AG08395 (cell line): ENCODE data around the gene NEIL3.

Experiments
- DNase-seq: peaks from one replicate; pipeline ENCODE4 v3.0.0; 2012; ENCODE audit warnings: mixed read lengths, low spot score

The NEIL3 gene

DNA sequence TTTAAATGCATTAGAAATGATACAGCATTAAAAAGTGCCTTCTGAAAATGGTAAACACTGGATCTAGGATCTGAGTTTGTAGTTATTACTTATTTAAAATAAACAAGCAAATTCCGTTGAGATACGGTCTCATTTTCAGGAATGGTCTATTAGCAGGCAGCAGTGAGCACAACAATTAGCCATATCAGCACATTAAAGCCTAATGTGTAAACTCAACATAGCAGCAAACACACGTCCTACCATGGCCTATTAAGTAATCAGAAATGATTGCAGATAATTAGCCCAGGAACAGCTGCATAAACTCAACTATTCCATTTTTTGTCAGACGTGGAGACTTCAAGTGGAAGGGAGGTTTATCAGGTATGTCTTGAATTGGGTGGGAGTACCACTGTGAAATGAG, 61.8 kb downstream of the NEIL3 start:
- DNase-seq: no peak

- DNase-seq: no peak
Measured at GRCh38 chr4:177374966-177375365, 65.3 kb downstream of the NEIL3 start.

- DNase-seq: no peak
Measured at GRCh38 chr4:177375372-177375771, 65.7 kb downstream of the NEIL3 start.

- DNase-seq: no peak
Measured at GRCh38 chr4:177376024-177376423, 66.3 kb downstream of the NEIL3 start.

GRCh38 chr4:177380730-177381287, 71.1 kb downstream of the NEIL3 start:
- DNase-seq: no peak

DNA sequence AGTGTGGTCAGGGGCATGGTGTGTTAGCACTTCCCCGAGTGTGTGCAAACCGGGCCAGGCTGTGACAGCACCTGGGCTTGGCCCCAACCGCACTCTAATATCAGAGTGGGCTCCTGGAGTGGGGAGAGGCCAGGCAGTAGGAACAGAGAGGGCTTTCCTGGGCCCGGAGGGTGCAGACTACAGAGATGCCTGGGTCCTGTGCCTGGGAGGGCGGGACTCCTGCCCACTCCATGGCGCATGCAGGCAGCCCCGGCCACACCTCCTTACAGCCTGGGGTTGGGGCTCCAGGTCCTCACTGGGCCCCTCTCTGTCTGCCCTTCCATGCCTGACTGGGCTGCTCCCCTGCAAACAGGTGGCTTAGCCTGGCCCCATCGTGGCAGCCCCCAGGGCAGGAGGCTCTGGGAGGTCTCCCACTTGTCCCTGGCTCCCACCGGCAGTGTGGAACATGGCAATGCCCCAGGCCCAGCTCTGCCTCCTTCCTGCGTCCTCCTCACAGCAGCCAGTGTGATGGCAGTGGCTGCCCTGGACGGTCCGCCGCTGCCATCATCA, 72.2 kb downstream of the NEIL3 start:
- DNase-seq: no peak

DNA sequence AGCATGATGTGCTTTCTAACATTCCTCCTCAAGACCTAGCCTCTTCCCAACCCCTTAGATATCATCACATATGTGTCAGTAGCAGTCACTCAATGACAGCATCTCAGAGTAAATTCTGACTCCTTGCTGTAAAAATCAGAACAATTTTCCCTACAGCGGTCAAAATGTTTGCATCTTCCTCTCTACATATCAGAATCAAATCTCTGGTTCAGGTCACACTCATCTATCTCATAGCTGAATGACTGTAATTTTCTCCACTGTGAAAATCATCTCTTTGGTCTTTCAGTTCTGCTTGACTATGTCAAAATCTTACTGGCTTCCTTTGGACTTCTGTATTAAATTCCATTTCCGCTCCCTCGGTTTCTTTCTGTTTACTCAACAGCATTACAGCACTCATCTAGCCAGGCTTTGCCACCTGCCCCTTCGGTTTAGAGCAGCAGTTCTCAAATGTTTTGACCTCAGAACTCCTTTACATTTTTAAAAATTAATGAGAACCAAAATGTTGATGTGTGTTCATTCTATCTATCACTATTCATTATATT, 75.3 kb downstream of the NEIL3 start:
- DNase-seq: no peak

DNA sequence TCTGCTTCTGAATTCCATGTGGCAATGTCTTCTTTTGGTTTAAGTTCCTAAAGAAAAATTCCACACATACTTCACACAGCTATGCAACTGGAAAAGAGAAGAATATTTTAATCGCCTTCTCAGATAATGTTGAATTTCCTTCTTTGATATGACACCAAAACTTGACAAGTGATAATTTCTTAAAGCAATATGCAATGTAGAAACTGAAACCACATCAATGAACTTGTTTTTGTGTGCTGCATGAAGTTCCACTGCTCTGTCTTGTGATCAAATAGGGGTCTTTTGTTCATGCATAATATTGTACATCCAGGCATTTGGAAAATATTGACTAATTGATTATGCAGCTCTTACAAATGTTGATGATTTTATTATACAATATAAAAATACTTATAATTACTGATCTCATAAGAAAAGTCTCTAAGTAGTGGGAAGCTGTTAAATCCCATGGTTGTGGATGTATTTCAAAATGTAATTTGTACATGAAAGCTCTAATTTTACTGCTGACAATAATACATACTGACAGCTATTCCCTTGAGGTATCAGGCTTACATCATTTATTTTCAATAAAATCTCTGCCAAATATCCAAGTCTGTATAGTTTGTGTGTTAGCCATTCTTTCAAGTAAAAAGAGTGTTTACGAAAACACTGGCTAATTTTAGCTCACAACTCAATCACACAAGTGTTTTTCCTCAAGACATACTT, 76.1 kb downstream of the NEIL3 start:
- DNase-seq: no peak

GRCh38 chr4:177386278-177386815, 76.7 kb downstream of the NEIL3 start:
- DNase-seq: no peak

GRCh38 chr4:177391287-177391686, 81.6 kb downstream of the NEIL3 start:
- no peak for DNase-seq

DNA sequence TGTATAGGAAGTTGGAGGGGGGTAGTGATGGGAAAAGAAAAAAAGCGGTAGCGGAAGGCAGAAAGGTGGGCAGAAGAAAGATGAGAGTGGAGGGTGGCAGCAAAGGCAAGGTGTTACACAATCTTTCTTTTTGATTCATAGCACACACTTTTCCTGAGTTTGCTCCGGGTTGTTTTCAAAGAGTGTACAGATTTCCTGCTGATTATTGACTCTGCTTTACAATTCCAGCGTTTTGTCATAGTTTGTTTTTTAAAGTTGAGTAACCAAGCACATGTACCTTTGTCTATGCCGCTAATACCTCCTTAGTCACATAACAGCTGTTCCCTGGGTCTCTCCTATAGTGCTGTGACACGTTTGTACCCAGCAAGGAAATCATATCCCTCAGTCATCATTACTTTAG, 82.3 kb downstream of the NEIL3 start:
- DNase-seq: no peak

GRCh38 chr4:177393236-177393635, 83.6 kb downstream of the NEIL3 start:
- DNase-seq: no peak

DNA sequence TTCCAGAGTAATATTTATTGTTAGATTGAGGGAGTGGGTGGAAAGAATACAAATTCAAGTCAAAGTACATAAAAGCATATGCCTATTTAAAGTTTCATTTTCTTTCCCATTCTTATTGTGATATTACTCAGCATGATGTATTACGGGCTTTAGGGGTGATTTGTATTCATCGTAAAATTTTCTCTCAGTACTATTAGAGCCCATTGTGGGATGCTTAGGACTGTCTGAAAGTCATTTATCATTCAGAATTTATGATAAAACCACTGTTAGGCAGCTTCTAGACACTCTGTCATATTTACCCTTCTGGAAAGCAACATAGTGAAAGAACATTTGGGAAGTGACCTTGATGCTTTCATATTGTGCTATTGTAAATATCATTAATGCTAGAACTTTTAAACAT, 86.7 kb downstream of the NEIL3 start:
- DNase-seq: no peak

GRCh38 chr4:177400030-177400429, 90.4 kb downstream of the NEIL3 start:
- no peak for DNase-seq

GRCh38 chr4:177401658-177402273, 92.1 kb downstream of the NEIL3 start:
- DNase-seq: no peak

DNA sequence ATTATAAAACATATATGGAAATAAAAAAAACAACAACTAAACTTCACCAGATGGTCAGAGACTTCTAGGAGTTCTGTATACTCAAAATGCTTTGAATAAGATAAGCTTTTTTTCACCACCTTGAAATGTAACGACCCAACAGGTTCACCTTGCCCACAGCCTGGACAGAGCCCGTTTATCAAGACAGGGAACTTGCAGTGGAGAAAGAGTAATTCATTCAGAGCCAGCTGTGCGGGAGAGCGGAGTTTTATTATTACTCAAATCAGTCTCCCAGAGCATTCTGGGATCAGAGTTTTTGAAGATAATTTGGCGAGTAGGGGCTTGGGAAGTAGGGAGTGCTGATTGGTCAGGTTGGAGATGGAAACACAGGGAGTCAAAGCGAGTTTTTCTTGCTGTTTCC, 94.1 kb downstream of the NEIL3 start:
- no peak for DNase-seq

DNA sequence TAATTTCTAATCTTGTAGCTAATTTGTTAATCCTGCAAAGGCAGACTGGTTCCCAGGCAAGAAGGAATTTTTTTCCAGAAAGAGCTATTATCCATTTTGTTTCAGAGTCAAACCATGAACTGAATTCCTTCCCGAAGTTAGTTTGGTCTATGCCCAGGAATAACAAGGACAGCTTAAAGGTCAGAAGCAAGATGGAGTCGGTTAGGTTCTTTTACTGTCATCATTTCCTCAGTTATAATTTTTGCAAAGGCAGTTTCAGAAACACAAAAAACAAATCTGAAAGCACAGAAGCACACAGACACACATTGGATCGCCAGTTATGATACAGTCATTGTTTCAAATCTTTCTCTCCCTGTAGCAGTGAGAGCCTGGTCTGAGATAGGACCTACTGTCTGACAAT, 94.7 kb downstream of the NEIL3 start:
- no peak for DNase-seq

- DNase-seq: no peak
Measured at GRCh38 chr4:177404986-177405385, 95.3 kb downstream of the NEIL3 start.

DNA sequence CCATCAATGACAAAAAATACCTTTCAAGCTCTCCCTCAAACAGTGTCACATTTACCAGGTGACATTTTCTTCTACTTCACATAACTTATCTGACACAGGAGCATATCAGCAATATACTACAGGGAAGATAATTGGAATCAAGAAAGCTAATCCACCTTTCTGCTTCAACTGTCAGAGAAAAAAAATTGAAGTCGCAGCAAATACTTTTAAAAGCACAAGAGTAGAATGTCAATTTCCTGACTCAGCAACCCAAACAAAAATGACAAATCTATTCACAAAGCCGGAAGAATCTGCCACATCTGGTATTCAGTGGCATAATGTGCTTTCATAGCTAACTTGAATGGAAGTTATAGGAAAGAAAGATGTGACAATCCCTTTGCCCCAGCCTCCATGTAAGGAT, 95.8 kb downstream of the NEIL3 start:
- no peak for DNase-seq

DNA sequence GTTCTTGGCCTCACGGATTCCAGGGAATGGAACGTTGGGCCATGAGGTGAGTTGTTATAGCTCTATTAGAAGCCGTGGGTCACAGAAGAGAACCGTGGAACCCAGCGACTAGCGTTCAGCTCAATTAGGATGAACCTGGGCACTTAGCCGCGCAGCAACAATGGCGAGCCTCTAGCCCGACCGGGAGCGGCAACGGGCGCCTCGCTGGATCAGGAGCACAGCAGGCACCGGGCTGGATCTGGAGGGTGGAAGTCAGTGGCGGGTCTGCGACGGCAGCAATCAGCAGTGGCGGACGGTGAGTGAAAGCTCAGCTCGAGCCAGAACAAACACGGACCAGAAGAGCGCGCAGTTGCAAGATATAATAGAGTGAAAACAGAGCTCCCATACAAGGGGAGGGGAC, 98.3 kb downstream of the NEIL3 start:
- no peak for DNase-seq

- DNase-seq: no peak
Measured at GRCh38 chr4:177410566-177410965, 100.9 kb downstream of the NEIL3 start.

DNA sequence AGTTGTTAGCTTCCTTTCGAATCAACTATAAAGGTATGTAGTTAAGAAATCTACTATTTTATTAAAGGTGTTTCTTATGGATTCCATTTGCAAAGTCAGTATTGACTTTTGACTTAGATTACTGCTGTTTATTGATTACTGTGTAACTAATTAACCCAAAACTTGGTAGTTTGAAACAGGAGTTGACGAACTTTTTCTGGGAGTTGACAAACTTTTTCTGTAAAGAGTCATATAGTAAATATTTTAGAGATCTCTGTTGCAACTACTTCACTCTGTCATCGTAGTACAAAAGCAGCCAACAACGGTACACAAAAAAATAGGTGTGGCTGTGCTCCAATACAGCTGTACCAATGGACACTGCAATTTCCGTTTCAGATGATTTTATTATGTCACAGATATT, 102.3 kb downstream of the NEIL3 start:
- DNase-seq: no peak
